GM12878 (cell line): ENCODE results near the gene SPAG16. TPM values are rescaled to one million over a fixed set of nuclear protein-coding genes. Genes with fewer than 3 reads are reported as not detected.

ENCODE experiments used
- ATAC-seq: fragments of 200-7000 bp; cut with Tn5 transposase; 3 replicates; pipeline ENCODE4 v1.9.1; 2020; ENCODE audit warnings: mild to moderate bottlenecking, moderate library complexity
- BruUV-seq: library from RNA; stranded (reverse); fragments of 400-500 nt; replicated peaks from 2 replicates; lab custom pipeline; 2021; lab: Mats Ljungman, UMichigan
- CTCF ChIA-PET: fragments of 300-600 bp; sonication (Branson Sonifier 250); formaldehyde crosslinking; extraction: SDS; loops from one replicate; lab custom pipeline; 2021; ENCODE audit warnings: inconsistent platforms; lab: Yijun Ruan, JAX
- POLR2A ChIA-PET: fragments of 350-600 bp; formaldehyde crosslinking; extraction: SDS; loops from one replicate; lab custom pipeline; 2021; ENCODE audit warnings: inconsistent platforms; lab: Charles Lee
- RAD21 ChIA-PET: fragments of 300-600 bp; sonication (Branson Sonifier 250); formaldehyde crosslinking; loops from one replicate; lab custom pipeline; 2023; ENCODE audit warnings: antibody characterized with exemption; ENCODE audit not compliant: unreplicated experiment; lab: Charles Lee
- SMC1A ChIA-PET: fragments of 300-600 bp; sonication (Branson Sonifier 250); formaldehyde crosslinking; loops from one replicate; lab custom pipeline; 2023; ENCODE audit not compliant: unreplicated experiment, uncharacterized antibody; lab: Charles Lee
- DNase-seq: peaks from one replicate; pipeline ENCODE4 v3.0.0-alpha.2; 2011; ENCODE audit warnings: low read depth, low spot score
- FAIRE-seq: peaks from 3 replicates; lab custom pipeline; 2011; peaks lifted over from hg19 to GRCh38; lab: Jason Lieb, UNC
- H2AFZ ChIP-seq: 2 replicates; pipeline ENCODE4 v1.6.0; 2011; ENCODE audit warnings: low read depth, low read length, control low read depth; ENCODE audit not compliant: control insufficient read depth
- H3K27ac ChIP-seq: 2 replicates; pipeline ENCODE4 v1.5.1; 2011; ENCODE audit warnings: control low read depth; ENCODE audit not compliant: control insufficient read depth, insufficient read depth
- H3K27me3 ChIP-seq, 2 experiments: replicated peaks in 1 of 2; 2 replicates each; pipeline versions ENCODE4 v1.6.0 to v1.6.1; 2011; ENCODE audit warnings: low read length in 1 of 2; ENCODE audit not compliant: control insufficient read depth in 2 of 2, insufficient read depth in 2 of 2
- H3K36me3 ChIP-seq, 2 experiments: 2 replicates each; pipeline ENCODE4 v1.5.1; 2011; ENCODE audit warnings: low read length in 1 of 2; ENCODE audit not compliant: control insufficient read depth in 2 of 2, insufficient read depth in 2 of 2
- H3K4me1 ChIP-seq: 2 replicates; pipeline ENCODE4 v1.6.1; 2011; ENCODE audit warnings: mild to moderate bottlenecking, low read length, moderate library complexity, mixed read lengths; ENCODE audit not compliant: control insufficient read depth, insufficient read depth
- H3K4me2 ChIP-seq: 2 replicates; pipeline ENCODE4 v1.6.0; 2011; ENCODE audit warnings: control low read depth; ENCODE audit not compliant: control insufficient read depth, insufficient read depth
- H3K4me3 ChIP-seq: fragments of 200-600 bp; sonication (generic); 2 replicates; pipeline ENCODE4 v1.5.1; 2016
- H3K79me2 ChIP-seq: 2 replicates; pipeline ENCODE4 v1.6.0; 2011; ENCODE audit warnings: low read length; ENCODE audit not compliant: control insufficient read depth, insufficient read depth
- H3K9ac ChIP-seq: 2 replicates; pipeline ENCODE4 v1.8.0; 2011; ENCODE audit warnings: low read length, control low read depth, mixed read lengths; ENCODE audit not compliant: control insufficient read depth, insufficient read depth
- H3K9me3 ChIP-seq: replicated peaks from 3 replicates; pipeline ENCODE4 v1.5.1; 2011; ENCODE audit warnings: mild to moderate bottlenecking, low read length; ENCODE audit not compliant: control insufficient read depth, insufficient read depth
- H4K20me1 ChIP-seq: 2 replicates; pipeline ENCODE4 v1.6.0; 2011; ENCODE audit not compliant: control insufficient read depth, insufficient read depth
- ATF7 ChIP-seq: fragments of 450-650 bp; IDR thresholded peaks from 2 replicates; pipeline ENCODE4 v1.6.1; 2016; ENCODE audit warnings: low read depth, mild to moderate bottlenecking
- CBX3 ChIP-seq: fragments of 200-600 bp; sonication (generic); IDR thresholded peaks from 2 replicates; pipeline ENCODE4 v1.6.1; 2016; ENCODE audit warnings: low read depth, borderline replicate concordance
- EED ChIP-seq: sonication (generic); IDR thresholded peaks from 2 replicates; pipeline ENCODE4 v1.6.1; 2016; ENCODE audit warnings: antibody characterized with exemption, low read depth
- HDGF ChIP-seq: fragments of 450-650 bp; IDR thresholded peaks from 2 replicates; pipeline ENCODE4 v1.6.1; 2016; ENCODE audit warnings: antibody characterized with exemption
- IKZF1 ChIP-seq: fragments of 450-650 bp; conservative IDR thresholded peaks from 2 replicates; pipeline ENCODE4 v1.6.1; 2017; ENCODE audit warnings: antibody characterized with exemption, mild to moderate bottlenecking
- KDM1A ChIP-seq: fragments of 200-600 bp; sonication (generic); IDR thresholded peaks from 2 replicates; pipeline ENCODE4 v1.6.1; 2016; ENCODE audit warnings: borderline replicate concordance
- MTA2 ChIP-seq: fragments of 450-650 bp; IDR thresholded peaks from 2 replicates; pipeline ENCODE4 v1.6.1; 2016; ENCODE audit warnings: low read depth, mild to moderate bottlenecking, moderate library complexity
- MYB ChIP-seq: fragments of 150-350 bp; IDR thresholded peaks from 2 replicates; pipeline ENCODE4 v1.6.1; 2014; ENCODE audit warnings: mild to moderate bottlenecking, low read depth, low read length, borderline replicate concordance
- NFXL1 ChIP-seq: fragments of 450-650 bp; IDR thresholded peaks from 2 replicates; pipeline ENCODE4 v1.6.1; 2017; ENCODE audit warnings: antibody characterized with exemption, mild to moderate bottlenecking, borderline replicate concordance
- POLR2A ChIP-seq: IDR thresholded peaks from 2 replicates; pipeline ENCODE4 v1.6.1; 2011; ENCODE audit warnings: low read depth, mild to moderate bottlenecking, low read length
- RUNX3 ChIP-seq: IDR thresholded peaks from 2 replicates; pipeline ENCODE4 v1.6.1; 2012; ENCODE audit warnings: low read length, inconsistent platforms
- SPI1 ChIP-seq: IDR thresholded peaks from 2 replicates; pipeline ENCODE4 v1.6.1; 2011; ENCODE audit warnings: low read depth, mild to moderate bottlenecking, low read length, moderate library complexity, borderline replicate concordance; ENCODE audit not compliant: insufficient read depth
- SUZ12 ChIP-seq: fragments of 200-600 bp; sonication (generic); IDR thresholded peaks from one replicate; pipeline ENCODE4 v1.6.1; 2018; ENCODE audit warnings: antibody characterized with exemption, mild to moderate bottlenecking; ENCODE audit not compliant: unreplicated experiment
- whole genome bisulfite sequencing: methylation state at CpG from one replicate; pipeline ENCODE4 v1.1.6; 2016; ENCODE audit warnings: low lambda C conversion rate; ENCODE audit not compliant: insufficient replicate concordance, insufficient coverage; ENCODE audit errors: missing lambda C conversion rate; 5-methylcytosine and 5-hydroxymethylcytosine counted together
- in situ Hi-C: fragments of 300-500 bp; cut with MboI; formaldehyde crosslinking; loops from 9 replicates; pipeline ENCODE4 v1.14.3; 2018; ENCODE audit warnings: mixed read lengths
- intact Hi-C: fragments of 100-400 bp; cut with micrococcal nuclease; formaldehyde crosslinking; loops from one replicate; pipeline ENCODE4 v1.14.2; 2022; ENCODE audit not compliant: unreplicated experiment
- polyA plus RNA-seq, 11 experiments: library from polyadenylated mRNA; depleted of rRNA in 4 of 11; unstranded in 6 of 11; stranded (reverse) in 5 of 11; fragments of >200 nt; fragmentation: Nextera tagmentation in 4 of 11; fragmentation: Illumina TruSeq in 1 of 11; extraction: Ambion mirVana in 4 of 11; extraction: Trizol in 1 of 11; gene quantifications; 1 replicate in 1 of 11; 2 replicates in 10 of 11; pipeline versions ENCODE4 v1.2.1 to v1.2.3, GENCODE V29; 2011 to 2016; ENCODE audit warnings: inconsistent platforms in 2 of 11, missing spikeins in 2 of 11, low read depth in 1 of 11
- total RNA-seq, 4 experiments: library from RNA; depleted of rRNA in 3 of 4; stranded (reverse); fragments of >200 nt in 3 of 4; fragmentation: Illumina TruSeq in 1 of 4; extraction: Trizol in 1 of 4; gene quantifications; 2 replicates each; pipeline versions ENCODE4 v1.2.1 to v1.2.3, GENCODE V29; 2013 to 2021
- TF ChIP-seq, protein P1 (sequence below): fragments of 450-650 bp; IDR thresholded peaks from 2 replicates; pipeline ENCODE4 v1.6.1; 2018; ENCODE audit warnings: borderline replicate concordance, mild to moderate bottlenecking; ENCODE audit not compliant: partially characterized antibody
- TF ChIP-seq, protein P2 (sequence below), 3 experiments: IDR thresholded peaks in 2 of 3; conservative IDR thresholded peaks in 1 of 3; 2 replicates each; pipeline ENCODE4 v1.5.1; 2011; ENCODE audit warnings: low read depth in 3 of 3, low read length in 3 of 3, mild to moderate bottlenecking in 3 of 3, control low read depth in 2 of 3, moderate library complexity in 2 of 3, inconsistent platforms in 1 of 3, mixed read lengths in 1 of 3; ENCODE audit not compliant: control insufficient read depth in 2 of 3, insufficient read depth in 1 of 3; ENCODE audit errors: extremely low read depth in 1 of 3

Gene SPAG16
- total and polyA plus RNA-seq, 10 of the 15 experiments (the other 5 are each of a cell fraction or from before 2014, with no cell fraction given): 6.0 to 25.0 (median 15.2) TPM

DNA sequence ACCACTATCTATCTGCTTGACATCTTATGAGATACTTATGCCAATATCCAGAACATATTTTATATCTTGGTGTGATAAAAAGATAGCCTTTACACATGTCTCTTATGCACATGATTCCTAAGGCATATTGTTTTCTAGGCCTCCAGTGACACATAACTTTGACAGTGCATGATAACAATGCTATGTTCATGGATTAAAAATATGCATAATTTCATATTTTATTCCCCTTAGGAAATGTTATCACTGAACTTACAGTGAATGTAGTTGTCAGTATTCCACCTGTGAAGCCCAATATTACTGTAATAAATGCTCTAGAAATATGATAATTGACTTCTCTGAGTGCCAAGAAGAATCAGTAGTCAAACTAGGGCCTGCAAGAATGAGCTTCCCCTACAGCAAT is 532.3 kb downstream of the SPAG16 start (continued):
- TF ChIP-seq, protein P1, sequence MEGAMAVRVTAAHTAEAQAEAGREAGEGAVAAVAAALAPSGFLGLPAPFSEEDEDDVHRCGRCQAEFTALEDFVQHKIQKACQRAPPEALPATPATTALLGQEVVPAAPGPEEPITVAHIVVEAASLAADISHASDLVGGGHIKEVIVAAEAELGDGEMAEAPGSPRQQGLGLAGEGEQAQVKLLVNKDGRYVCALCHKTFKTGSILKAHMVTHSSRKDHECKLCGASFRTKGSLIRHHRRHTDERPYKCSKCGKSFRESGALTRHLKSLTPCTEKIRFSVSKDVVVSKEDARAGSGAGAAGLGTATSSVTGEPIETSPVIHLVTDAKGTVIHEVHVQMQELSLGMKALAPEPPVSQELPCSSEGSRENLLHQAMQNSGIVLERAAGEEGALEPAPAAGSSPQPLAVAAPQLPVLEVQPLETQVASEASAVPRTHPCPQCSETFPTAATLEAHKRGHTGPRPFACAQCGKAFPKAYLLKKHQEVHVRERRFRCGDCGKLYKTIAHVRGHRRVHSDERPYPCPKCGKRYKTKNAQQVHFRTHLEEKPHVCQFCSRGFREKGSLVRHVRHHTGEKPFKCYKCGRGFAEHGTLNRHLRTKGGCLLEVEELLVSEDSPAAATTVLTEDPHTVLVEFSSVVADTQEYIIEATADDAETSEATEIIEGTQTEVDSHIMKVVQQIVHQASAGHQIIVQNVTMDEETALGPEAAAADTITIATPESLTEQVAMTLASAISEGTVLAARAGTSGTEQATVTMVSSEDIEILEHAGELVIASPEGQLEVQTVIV: no peak
- no peak for TF ChIP-seq HDGF

DNA sequence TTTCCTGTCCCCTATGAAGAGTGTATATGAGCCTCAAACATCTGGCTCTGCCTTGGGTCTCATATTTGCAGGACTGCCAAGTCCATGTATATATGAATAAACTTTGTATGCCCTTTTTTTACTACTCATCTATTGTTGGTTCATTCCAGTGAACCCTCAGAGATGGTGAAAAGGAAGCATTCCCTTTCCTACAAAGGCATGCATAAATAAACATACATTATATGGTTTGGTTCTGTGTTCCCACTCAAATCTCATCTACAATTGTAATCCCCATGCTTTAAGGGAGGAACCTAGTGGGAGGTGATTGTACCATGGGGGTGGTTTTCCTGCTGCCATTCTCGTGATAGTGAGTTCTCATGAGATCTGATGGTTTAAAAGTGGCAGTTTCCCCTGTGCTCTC is 534.2 kb downstream of the SPAG16 start:
- 0% methylated on average over 1 of the region's 1 CpG for WGBS
- ChIA-PET CTCF (interaction anchor here (1.1 kb wide), 1 partner anchor 11 kb away, joined by 3 read pairs; no protein-coding TSS in a partner anchor), SMC1A (interaction anchor here (0.6 to 1.9 kb wide), 3 partner anchors 8 to 140 kb away, joined by 3 to 7 read pairs (median 3); no protein-coding TSS in a partner anchor), POLR2A (no interaction called here), RAD21 (no interaction called here)
- no peaks in the 10 kb centered on the region for H3K9me3 ChIP-seq
- no peaks in the 10 kb centered on the region for H3K36me3 ChIP-seq
- intact Hi-C loops: no loop called here
- DNase-seq (no peak), FAIRE-seq (no peak), ATAC-seq (no peak)
- no peak overlapping the region for H2AFZ ChIP-seq
- in situ Hi-C loops: no loop called here
- no peaks in the 10 kb centered on the region for H3K79me2 ChIP-seq
- H4K20me1 ChIP-seq: no peaks in the 10 kb centered on the region
- no peak overlapping the region for H3K4me2 ChIP-seq
- H3K4me1 ChIP-seq: no peaks in the 10 kb centered on the region
- no peak for TF ChIP-seq ATF7
- no peak for TF ChIP-seq IKZF1
- no peak for TF ChIP-seq CBX3
- TF ChIP-seq EED: no peak
- no peak for TF ChIP-seq SPI1
- TF ChIP-seq, protein P2, sequence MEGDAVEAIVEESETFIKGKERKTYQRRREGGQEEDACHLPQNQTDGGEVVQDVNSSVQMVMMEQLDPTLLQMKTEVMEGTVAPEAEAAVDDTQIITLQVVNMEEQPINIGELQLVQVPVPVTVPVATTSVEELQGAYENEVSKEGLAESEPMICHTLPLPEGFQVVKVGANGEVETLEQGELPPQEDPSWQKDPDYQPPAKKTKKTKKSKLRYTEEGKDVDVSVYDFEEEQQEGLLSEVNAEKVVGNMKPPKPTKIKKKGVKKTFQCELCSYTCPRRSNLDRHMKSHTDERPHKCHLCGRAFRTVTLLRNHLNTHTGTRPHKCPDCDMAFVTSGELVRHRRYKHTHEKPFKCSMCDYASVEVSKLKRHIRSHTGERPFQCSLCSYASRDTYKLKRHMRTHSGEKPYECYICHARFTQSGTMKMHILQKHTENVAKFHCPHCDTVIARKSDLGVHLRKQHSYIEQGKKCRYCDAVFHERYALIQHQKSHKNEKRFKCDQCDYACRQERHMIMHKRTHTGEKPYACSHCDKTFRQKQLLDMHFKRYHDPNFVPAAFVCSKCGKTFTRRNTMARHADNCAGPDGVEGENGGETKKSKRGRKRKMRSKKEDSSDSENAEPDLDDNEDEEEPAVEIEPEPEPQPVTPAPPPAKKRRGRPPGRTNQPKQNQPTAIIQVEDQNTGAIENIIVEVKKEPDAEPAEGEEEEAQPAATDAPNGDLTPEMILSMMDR (IDR thresholded peaks at IDR 0.05 in 2 of 3, conservative IDR thresholded peaks at IDR 0.05 in 1 of 3; ENCODE audit: control insufficient read depth in 2 of 3, extremely low read depth in 1 of 3, insufficient read depth in 1 of 3, low read depth in 3 of 3, low read length in 3 of 3): no peak
- no peak for TF ChIP-seq SUZ12
- TF ChIP-seq NFXL1: no peak
- TF ChIP-seq MYB: no peak
- TF ChIP-seq RUNX3: no peak
- no peak for TF ChIP-seq KDM1A
- no peak for TF ChIP-seq MTA2
- TF ChIP-seq POLR2A: no peak
- no peaks in the 10 kb centered on the region for H3K27me3 ChIP-seq
- no peak overlapping the region for H3K4me3 ChIP-seq
- H3K27ac ChIP-seq: no peak overlapping the region
- no peak overlapping the region for H3K9ac ChIP-seq
- no TSS peak for BruUV-seq
